KBM-7 (cell line): ENCODE measurements around the gene ZAP70.

Experiments
- DNase-seq: peaks from one replicate; pipeline ENCODE4 v3.0.0-alpha.2; 2015
- in situ Hi-C: fragments of 300-500 bp; cut with MboI; formaldehyde crosslinking; loops from 2 replicates; pipeline ENCODE4 v1.14.3; 2020; ENCODE audit warnings: low sequenced_read_pairs, low pct_unique_long_range_greater_than_20kb, mixed read lengths

The ZAP70 gene

DNA sequence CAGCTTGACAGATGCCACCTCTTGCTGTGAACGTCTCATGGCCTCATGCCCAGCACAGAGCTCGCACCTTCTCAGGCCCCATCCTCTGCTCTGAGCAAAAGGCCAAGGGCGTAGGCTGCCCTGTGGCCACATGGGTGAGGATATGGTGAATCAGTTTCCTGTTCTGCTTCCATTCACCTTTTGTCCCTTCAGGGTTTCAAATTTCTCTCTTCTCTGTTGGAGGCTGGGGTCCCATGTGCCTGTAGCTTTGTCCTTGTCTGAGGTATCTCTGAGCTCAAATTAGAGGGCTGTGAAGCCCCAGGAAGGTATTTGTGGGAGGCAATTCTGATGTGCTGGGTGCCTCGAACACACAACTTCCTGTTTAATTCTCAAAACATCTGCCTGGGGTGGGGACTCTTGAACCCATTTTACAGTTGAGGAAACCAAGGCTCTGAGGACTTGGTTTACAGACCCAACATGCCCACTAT, 29.0 kb downstream of the ZAP70 start:
- in situ Hi-C loops: no loop called here
- DNase-seq: no peak

DNA sequence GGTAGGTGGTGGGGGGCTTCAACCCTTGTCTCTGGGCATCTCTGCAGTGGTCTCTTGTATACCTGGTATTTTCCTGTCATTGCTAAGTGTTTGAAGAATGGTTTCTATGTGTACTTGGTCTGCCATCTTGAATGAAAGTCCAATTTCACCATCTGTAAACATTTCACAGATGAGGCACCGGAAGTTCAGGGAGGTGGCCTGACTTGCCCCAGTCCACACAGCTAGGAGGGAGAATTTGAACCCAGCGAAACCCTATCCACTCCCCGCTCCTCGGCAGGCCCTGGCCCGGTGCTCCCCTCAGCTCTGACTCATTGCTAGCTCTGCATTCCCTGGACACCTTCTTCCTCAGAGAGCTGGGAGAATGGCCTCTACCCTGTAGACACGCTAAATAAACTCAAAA, 30.5 kb downstream of the ZAP70 start:
- DNase-seq: no peak
- in situ Hi-C loops: no loop called here

DNA sequence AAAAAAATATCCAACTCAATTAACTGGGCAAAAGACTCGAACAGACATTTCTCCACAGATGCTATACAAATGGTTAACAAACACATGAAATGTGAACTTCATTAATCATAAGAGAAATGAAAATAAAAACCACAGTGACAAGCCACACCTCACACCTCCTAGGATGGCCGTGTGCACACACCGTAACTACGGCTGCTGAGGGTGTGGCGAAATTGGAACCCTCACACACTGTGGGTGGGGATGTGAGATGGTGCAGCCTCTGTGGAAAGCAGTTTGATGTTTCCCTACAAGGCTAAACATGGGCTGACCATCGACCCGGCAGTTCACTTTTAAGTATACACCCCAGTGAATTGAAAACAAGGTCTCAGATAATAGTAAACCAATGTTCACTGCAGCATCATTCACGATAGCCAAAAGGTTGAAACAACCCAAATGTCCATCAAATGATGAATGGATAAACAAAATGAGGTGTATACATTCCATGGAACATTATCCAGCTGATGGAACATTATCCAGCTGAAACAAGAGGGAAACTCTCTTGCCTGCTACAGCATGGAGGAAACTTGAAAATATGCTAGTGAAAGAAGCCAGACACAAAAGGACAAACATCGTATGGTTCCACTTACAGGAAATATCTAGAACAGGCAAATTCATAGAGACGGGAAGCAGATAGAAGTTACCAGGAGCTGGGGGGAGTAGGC, 32.2 kb downstream of the ZAP70 start:
- in situ Hi-C loops: no loop called here
- DNase-seq: no peak

DNA sequence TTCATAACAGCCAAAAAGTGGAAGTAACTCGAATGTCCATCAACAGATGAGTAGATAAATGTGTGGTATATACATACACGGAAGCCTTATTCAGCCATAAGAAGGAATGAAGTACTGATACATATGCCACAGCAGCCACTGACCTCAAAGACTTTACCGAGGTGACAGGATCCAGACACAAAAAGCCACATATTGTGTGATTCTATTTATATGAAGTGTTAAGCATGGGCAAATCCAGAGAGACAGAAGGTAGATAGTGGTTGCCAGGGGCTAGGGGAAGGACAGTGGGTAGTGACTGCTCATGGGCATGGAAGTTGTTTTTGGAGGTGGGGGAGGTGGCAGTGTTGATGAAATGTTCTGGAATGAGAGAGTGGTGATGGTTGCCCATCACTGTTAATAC, 33.9 kb downstream of the ZAP70 start:
- in situ Hi-C loops: no loop called here
- DNase-seq: peak; percentile 40

DNA sequence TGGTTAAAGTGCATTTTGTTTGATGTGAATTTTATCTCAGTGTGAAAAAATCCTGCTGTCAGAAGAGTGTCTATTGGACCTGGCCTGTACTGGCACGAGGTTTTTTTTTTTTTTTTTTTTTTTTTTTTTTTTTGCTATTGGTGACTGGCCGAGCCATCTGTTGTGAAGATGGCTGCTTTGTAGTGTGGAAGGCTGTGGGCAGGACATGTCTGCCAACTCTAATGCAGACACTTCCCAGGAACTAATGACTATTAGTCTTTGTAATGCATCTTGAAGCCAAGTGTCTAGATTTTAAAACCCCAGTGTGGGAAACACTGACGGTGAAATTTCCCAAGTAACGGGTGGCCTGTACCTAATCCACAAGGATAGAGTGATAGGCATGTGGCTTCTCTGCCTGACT, 34.3 kb downstream of the ZAP70 start:
- no peak for DNase-seq
- in situ Hi-C loops: no loop called here

DNA sequence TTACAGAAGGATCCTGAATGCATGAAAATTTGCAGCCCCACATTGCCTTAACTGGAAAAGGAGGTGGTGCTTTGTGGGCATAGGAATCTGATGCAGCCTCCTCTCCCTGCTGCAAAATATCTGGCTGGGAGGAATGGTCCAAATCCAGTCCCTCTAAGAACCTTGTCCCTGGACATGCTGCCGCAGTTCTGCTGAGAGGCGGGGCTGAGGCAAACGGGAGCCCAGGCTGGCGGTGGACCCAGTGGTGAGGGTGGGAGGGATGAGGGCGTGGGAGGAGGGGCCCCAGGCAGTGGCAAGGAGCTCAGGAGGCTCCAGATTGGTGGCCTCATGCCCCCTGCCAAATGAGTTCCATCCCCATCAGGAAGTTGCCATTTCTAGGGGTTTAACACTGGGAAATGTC, 36.2 kb downstream of the ZAP70 start:
- in situ Hi-C loops: no loop called here
- no peak for DNase-seq

DNA sequence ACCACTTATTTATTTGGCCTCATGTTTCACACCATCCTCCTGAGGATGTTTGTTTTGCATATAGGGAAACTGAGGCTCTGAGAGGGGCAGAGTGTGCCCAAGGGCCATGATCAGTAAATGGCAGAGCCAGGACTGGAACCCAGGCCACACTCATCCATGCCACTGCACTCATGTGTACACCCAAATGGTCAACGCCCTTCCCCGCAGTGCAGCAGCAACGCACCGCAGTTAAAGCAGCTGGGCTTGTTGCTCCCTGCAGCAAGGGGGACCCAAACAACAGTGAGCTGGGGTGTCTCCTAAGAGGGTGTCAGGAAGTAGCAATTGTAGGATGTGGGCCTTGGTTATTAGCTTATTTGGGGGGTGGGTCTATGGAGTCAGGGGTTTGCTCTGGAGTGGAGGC, 36.6 kb downstream of the ZAP70 start:
- no peak for DNase-seq
- in situ Hi-C loops: no loop called here

DNA sequence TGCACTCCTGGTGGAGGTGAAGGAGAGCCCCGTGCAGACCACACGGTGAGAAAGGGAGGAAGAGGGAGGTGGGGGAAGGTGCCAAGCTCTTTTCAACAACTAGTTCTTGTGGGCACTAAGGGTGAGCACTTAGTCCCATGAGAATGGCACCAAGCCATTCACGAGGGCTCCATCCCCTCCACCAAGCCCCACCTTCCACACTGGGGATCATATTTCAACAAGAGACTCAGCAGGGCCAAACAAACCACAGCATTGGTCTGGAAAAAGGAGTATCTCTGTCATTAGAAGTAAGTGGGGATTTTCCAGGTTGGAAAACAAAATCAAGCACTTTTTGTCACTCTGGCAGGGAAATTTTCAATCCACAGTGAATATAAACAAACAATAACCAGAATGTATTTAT, 38.4 kb downstream of the ZAP70 start:
- no peak for DNase-seq
- in situ Hi-C loops: no loop called here

DNA sequence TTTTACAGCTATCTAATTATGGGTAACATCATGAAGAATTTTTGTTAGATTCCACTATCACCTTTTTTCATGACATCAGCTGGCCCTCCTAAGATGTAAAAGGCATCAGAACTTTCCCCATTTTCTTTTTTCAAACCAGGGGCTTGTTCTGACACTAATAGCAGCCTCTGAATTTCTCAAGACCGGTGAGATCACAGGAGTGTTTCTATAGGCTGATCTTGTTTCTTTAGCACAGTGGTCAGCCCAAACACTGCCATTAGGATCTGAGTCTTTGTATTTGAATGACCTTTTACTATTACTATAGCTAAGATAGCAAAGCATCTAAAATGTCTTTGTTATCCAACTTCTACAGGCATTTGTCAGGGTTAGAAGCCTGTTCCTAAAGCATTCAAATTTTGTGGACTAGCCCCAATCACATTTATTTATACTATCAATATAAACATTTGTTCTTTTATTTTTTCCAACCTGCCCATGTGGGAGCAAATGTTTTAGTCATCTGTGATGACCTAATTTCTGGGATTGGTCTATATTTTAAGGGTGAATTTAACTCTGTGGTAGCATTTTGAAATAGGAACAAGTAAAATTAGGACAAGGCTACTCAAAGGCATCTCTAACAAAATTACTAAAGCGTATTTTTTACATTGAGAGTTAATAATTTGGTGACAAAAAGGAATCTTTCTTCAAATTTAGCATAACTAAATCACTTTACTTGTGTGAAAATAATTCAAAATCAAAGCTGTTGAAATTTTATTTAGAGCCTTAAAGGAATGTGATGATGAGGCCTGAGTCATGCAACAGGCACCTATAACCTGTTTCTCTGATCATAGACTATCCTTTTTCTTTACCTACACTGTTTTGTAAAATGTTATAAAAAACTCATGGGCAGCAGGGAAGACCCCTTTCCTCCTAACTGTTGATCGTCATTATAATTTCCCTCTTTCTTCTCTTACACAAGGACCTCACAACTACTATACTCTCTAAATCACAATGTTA, 39.3 kb downstream of the ZAP70 start:
- no peak for DNase-seq
- in situ Hi-C loops: no loop called here

DNA sequence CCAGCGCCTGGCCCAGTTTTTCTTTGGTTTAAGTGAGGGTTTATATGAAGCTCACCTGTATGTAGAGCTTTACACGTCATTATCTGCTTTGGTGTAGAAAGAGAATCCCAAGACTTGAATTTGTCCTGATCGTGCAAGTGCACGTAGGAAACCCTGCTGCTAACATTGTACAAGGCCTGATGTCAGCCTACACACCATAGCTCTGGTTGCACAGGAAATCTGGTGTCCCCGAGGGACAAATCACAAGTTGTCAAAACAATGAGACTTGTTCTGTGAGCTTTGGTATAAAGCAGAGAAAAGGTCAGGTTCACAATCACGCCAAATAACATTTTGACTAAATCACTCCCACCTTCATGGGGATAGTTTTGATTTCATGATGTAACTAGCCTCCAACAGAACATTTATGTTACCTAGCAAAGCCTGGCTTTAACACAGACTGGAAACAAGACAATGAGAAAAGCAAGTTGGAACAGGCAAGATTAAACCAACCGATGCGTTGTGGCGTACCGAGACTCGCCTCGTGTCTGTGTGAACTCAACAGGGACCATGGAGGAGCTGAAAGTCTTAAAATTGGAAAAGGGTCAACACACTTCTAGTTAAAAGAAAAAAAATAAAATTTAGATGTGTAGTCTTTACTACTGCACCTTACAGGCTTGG, 41.4 kb downstream of the ZAP70 start:
- in situ Hi-C loops: no loop called here
- no peak for DNase-seq

DNA sequence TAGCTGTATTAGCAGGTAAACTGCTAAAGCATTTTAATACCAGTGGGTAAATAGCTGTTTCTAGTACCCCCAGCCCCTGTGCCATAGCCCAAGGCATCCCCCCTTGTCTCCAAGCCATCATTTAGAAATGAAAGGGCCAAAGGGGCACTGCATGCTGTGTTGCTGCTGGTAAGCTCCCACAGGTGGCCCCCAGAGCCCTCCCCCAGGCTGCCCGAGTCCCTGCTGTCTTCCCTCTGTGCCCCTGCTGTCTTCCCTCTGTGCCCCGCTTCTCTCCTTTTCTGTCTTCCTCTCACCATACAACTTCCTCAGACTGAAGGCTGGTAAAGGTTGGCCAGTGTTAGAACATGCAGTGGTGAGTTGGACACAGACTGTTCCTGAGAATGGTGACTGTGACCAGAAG, 42.1 kb downstream of the ZAP70 start:
- in situ Hi-C loops: no loop called here
- DNase-seq: no peak

DNA sequence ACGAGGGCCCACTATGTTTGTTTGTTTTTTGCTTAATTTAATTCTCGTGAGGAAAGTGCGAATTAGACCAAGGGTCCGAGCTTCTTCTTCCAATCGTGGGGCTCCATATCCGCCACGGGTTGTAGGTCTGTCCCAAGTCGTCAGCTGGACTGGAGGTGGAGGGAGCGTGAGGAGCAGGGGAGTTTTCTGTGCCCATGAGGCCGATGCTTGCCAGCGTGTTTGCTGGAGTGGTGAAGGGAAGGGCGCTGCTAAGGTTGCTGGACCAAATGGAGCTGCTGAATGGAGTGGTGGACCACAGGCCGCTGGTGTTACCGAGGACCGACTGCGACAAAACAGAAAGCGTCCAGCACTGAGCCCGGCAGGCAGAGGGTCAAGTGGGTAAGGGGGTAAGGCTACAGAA, 43.7 kb downstream of the ZAP70 start:
- in situ Hi-C loops: no loop called here
- DNase-seq: no peak

DNA sequence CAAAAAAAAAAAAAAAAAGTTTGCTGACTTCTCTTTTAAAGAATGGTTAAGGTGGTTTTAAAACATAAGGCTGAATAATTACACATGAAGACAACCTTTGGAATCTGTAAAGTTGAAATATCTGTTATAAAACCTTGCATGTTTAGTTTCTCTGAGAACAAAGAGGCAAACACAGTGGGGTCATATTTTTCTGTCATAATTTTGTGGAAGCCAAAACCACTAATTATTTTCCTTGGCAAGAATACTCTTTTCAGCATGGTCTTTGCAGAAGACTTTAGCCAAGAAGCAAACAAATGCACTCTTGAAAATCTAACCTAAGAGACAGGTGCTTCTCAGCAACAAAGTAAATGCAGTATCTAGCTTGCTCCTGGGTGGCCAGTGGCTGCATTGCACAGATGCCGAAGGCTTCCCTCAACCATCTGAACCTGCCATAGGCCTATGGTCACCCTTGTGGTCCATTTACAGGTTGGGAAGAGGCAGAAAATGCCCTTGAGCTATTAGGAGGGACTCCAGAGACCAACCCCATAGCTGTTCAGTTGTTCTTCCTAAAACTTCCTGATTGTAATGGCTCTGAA, 44.8 kb downstream of the ZAP70 start:
- no peak for DNase-seq
- in situ Hi-C loops: no loop called here

DNA sequence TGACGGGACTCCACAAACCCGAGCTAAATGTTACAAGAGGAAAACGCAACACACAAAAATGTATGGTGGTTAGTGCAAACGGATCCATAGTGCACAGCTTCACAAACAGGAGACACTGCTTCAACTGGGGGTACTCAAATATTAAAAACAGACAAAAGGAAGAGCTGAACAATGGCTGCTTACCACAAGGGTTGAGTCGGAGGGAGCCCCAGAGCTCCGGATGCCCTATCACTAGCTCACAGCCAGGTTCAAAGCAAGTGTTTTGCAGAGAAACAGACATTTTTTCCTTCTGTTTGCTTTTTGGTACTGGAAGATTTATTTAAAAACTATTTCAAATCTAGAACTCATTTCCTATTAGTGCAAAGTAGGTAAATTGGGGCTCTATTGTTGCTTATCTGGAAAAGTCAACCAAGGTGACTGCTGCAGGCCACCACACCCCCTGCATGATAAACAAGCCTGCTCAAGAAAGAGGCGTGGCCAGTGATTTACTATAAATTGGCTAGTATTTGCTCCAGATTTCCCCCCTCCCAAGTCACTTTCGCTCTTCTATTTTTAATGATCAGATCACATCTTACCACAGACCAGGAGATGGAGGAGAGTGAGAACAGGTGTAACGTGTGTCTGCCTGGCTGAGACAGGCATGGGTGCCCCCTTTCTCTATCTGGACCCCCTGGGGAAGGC, 46.5 kb downstream of the ZAP70 start:
- no peak for DNase-seq
- in situ Hi-C loops: no loop called here

DNA sequence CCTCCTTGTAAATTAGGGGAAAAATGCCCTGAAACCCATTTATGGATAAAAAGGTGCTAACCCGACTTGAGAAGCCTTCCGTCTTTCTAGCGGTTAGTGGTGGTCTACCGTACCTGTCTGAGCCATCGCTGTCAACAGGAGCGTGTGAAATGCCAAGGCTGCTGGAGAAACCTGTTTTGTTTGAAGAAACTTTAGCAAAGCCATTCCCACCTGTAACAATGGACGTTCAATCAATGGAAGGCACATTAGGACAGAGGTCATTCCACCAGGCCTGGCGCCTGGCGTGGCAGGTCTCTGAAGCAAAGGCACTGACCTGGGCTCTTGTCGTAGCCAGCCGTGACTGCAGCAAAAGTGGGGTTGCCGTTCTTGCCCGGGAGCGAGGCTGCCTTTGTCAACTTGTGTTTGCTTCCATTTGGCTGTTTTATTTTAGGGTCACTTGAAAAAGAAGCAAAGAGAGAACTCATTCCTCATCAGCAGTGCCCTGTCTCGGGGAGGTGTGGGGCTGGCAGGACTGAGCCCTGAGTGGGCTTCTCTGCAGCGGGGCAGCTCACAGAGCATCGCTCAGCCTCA, 47.2 kb downstream of the ZAP70 start:
- in situ Hi-C loops: no loop called here
- no peak for DNase-seq

DNA sequence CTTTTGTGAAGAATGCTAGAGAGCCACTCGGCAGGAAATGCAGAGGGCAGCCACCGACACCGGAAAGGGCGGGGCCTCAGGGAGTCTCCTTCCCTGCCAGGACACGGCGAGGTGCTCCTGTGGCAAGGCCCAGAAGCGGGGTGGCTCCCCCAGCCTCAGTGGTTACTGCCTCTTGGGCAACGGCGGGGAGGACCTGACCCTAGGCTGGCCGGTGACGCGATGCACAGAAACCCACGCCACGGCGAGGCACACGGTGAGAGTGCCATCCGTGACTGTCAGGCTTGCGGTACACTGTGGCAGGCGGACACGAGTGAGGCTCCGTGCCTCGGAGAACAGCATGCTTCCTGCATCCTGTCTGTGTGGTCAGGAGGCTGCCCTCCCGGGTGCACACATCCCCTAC, 47.8 kb downstream of the ZAP70 start:
- DNase-seq: no peak
- in situ Hi-C loops: no loop called here

DNA sequence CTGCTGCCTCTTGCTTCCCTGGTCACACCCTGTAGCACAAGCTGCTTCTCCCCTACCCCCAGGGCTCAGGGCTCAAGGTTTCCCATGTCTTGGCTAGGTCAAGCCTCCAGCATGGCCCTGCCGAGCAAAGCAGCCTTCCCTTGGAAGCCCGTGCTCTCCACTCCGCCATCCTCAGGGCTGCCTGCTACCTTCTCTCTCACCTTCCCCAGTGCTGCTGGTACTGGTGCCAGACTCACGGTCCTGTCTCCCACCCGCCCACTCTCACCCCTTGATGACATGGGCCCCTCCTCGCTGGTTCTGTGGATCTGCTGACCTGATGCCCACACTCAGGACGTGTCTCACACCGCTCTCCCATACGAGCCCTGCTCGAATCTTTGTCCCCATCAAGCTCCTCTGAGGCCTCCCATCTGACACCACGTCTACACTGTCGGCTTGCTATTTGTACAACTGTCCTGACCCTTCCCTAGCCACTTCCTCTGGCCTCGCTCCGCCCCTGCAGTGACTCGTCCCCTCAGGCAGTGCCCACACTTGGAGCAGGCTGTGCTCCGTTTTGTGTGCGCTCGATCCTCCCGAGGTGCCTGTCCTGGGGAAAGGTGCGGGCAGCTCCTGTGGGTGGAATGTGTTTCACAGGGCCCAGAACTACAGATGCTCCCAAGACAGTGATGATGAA, 49.9 kb downstream of the ZAP70 start:
- in situ Hi-C loops: no loop called here
- DNase-seq: no peak

DNA sequence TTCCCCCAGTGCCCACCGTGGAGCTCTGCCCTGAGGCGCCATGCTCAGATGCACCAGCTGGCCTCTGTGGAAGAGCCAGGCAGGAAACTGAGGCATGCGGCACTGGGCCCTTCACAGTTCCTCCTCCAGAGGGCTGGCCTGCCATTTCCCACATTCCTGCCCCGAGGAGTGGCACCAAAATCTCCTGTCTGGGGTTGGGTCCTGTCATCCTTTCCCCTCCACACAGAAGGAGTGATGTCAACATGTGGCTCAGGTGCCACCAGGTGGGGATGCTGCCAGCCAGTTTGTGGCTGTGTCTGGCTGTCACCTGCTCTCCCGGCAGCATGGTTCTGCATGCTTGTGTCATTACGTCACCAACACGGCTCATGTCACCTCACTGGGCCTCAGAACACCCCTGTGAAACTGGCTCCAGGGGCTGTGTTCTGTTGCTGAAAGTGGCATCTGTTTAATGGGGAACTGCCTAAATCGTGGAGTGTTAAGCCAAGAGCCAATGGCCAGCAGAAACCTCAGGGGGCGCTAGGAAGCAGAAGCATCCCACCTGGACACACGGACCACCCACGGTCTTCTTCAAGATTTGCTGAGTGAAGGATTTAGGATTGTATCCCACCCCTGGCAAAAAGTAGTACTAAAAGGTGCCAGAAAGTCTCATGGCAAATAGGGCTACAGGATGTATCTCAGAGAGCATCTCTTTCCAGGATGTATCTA, 51.3 kb downstream of the ZAP70 start:
- DNase-seq: no peak
- in situ Hi-C loops: no loop called here
